ENCODE data around the gene FAT1.

Gene FAT1, protein sequence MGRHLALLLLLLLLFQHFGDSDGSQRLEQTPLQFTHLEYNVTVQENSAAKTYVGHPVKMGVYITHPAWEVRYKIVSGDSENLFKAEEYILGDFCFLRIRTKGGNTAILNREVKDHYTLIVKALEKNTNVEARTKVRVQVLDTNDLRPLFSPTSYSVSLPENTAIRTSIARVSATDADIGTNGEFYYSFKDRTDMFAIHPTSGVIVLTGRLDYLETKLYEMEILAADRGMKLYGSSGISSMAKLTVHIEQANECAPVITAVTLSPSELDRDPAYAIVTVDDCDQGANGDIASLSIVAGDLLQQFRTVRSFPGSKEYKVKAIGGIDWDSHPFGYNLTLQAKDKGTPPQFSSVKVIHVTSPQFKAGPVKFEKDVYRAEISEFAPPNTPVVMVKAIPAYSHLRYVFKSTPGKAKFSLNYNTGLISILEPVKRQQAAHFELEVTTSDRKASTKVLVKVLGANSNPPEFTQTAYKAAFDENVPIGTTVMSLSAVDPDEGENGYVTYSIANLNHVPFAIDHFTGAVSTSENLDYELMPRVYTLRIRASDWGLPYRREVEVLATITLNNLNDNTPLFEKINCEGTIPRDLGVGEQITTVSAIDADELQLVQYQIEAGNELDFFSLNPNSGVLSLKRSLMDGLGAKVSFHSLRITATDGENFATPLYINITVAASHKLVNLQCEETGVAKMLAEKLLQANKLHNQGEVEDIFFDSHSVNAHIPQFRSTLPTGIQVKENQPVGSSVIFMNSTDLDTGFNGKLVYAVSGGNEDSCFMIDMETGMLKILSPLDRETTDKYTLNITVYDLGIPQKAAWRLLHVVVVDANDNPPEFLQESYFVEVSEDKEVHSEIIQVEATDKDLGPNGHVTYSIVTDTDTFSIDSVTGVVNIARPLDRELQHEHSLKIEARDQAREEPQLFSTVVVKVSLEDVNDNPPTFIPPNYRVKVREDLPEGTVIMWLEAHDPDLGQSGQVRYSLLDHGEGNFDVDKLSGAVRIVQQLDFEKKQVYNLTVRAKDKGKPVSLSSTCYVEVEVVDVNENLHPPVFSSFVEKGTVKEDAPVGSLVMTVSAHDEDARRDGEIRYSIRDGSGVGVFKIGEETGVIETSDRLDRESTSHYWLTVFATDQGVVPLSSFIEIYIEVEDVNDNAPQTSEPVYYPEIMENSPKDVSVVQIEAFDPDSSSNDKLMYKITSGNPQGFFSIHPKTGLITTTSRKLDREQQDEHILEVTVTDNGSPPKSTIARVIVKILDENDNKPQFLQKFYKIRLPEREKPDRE (N-terminal part only)

DNA sequence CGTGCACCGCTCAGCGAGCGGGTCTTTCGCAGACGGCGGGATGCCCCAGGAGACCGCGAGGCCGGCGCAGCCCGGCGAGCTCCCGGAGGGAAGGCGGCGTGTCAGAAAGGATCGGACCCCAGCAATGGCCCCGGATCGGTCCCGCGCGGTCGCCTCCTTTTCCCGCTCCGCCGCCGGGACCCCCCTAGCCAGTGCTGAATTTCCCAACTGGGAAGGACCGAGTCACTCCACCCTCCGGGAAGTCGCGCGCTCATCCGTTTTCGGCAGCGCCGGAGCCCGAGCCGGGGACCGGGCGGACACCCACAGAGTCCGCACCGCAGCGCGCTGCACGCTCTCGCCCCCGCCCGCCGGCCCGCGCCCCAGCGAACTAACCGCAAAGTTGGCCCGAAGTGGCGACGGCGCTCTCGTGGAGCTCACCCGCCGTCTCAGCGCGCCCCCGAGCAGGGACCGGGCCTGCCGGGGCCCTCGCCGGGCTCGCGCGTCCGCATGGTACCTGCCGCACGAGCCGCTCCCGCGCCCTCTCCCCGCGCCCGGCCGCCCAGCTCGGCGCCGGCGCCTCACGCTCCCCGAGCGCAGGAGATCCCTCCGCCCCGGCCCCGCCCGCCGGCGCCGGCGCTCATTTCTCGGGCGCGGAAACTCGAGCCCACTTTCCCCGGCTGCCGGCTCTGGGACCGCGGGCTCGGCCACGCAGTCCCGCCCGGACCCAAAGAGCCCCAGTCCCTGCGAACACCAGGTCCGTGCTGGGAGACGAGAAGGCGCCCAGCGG lies at the start of gene FAT1:
Gene FAT1, minus strand, starts transcription at position 565 of the 766 bp plus-strand sequence. CDS start 14,029 bp downstream, outside the sequence.
- Histone ChIP-seq H3K27ac (ENCODE audit: extremely low read depth, low read depth, low read length) (peak within 1 kb of the TSS; percentile 75), H3K4me3 (ENCODE audit: low read depth, low read length) (peak within 1 kb of the TSS; percentile 84), H3K36me3 (ENCODE audit: control insufficient read depth in 2 of 2, insufficient read depth in 1 of 2, low read length in 2 of 2) (peaks cover 0 to 4% of the 10 kb centered on the region in 2 experiments; a peak in 1 of 3 replicates), H3K9me3 (ENCODE audit: control insufficient read depth, insufficient read depth, low read depth, low read length) (no peaks in the 10 kb centered on the region), H3K4me1 (ENCODE audit: control insufficient read depth, insufficient read depth, low read length) (no peaks in the 10 kb centered on the region)
- ChIA-PET POLR2A (interaction anchor here (1.5 kb wide), 1 partner anchor 38 kb away, joined by 3 read pairs; no protein-coding TSS in a partner anchor), CTCF (interaction anchor here (0.6 to 1.5 kb wide), 4 partner anchors 15 to 459 kb away, joined by 3 to 4 read pairs (median 3); no protein-coding TSS in a partner anchor)
- TF ChIP-seq ZNF214 (tag by site-specific recombination; IDR thresholded peaks at IDR 0.05; ENCODE audit: borderline replicate concordance) = no peak
- peak; percentile 13; the same call in 1 of the 2 replicates for TF ChIP-seq ZNF596 (tag by site-specific recombination; IDR thresholded peaks at IDR 0.05)
- peak; percentile 84 for TF ChIP-seq GLIS2 (tag by site-specific recombination; IDR thresholded peaks at IDR 0.05)
- peak; percentile 90 for TF ChIP-seq ZIC2 (tag by site-specific recombination; IDR thresholded peaks at IDR 0.05)
- TF ChIP-seq, protein P1, sequence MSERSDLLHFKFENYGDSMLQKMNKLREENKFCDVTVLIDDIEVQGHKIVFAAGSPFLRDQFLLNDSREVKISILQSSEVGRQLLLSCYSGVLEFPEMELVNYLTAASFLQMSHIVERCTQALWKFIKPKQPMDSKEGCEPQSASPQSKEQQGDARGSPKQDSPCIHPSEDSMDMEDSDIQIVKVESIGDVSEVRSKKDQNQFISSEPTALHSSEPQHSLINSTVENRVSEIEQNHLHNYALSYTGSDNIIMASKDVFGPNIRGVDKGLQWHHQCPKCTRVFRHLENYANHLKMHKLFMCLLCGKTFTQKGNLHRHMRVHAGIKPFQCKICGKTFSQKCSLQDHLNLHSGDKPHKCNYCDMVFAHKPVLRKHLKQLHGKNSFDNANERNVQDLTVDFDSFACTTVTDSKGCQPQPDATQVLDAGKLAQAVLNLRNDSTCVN (tag by site-specific recombination; optimal IDR thresholded peaks at IDR 0.05) = peak; percentile 89
- TF ChIP-seq ZBTB8A (tag by site-specific recombination; IDR thresholded peaks at IDR 0.05) = peak; percentile 67
- no peak for TF ChIP-seq SP7 (tag by site-specific recombination; IDR thresholded peaks at IDR 0.05)
- TF ChIP-seq ZNF132 (tag by site-specific recombination; IDR thresholded peaks at IDR 0.05; ENCODE audit: borderline replicate concordance) = no peak
- TF ChIP-seq ZNF280C (tag by site-specific recombination; IDR thresholded peaks at IDR 0.05) = no peak
- no peak for TF ChIP-seq ZFP3 (tag by site-specific recombination; IDR thresholded peaks at IDR 0.05; ENCODE audit: low read depth)
- TF ChIP-seq ZNF660 (tag by site-specific recombination; IDR thresholded peaks at IDR 0.05) = 0 out of 2 replicates have a peak, but pooled peaks have one; percentile 64
- TF ChIP-seq ZNF266 (tag by site-specific recombination; IDR thresholded peaks at IDR 0.05; ENCODE audit: low read depth) = no peak
- TF ChIP-seq ZNF707 (tag by site-specific recombination; IDR thresholded peaks at IDR 0.05) = no peak
- peak; percentile 58 for TF ChIP-seq ZFHX2 (tag by site-specific recombination; conservative IDR thresholded peaks at IDR 0.05)
- no peak for TF ChIP-seq ZNF394 (tag by site-specific recombination; IDR thresholded peaks at IDR 0.05; ENCODE audit: borderline replicate concordance)
- no peak for TF ChIP-seq ZNF791 (tag by site-specific recombination; IDR thresholded peaks at IDR 0.05)
- peak; percentile 25; the same call in 1 of the 2 replicates for TF ChIP-seq ZNF692 (tag by site-specific recombination; IDR thresholded peaks at IDR 0.05)
- peak; percentile 33; the same call in 1 of the 2 replicates for TF ChIP-seq ZNF610 (tag by site-specific recombination; IDR thresholded peaks at IDR 0.05; ENCODE audit: borderline replicate concordance)
- TF ChIP-seq BCL11A (tag by site-specific recombination; IDR thresholded peaks at IDR 0.05; ENCODE audit: low read depth) = no peak
- no peak for TF ChIP-seq ZNF830 (tag by site-specific recombination; IDR thresholded peaks at IDR 0.05; ENCODE audit: low read depth)
- peak; percentile 6; the same call in 1 of the 2 replicates for TF ChIP-seq ZBTB20 (tag by site-specific recombination; IDR thresholded peaks at IDR 0.05)
- TF ChIP-seq ZNF341 (tag by site-specific recombination; IDR thresholded peaks at IDR 0.05; ENCODE audit: low read depth) = 0 out of 2 replicates have a peak, but pooled peaks have one; percentile 22
- TF ChIP-seq TCF7L2 (IDR thresholded peaks at IDR 0.05; ENCODE audit: borderline replicate concordance, low read depth, low read length) = no peak
- TF ChIP-seq ZNF449 (tag by site-specific recombination; IDR thresholded peaks at IDR 0.05) = peak; percentile 15; the same call in 1 of the 2 replicates
- no peak for TF ChIP-seq ZNF223 (tag by site-specific recombination; IDR thresholded peaks at IDR 0.05)
